ENCODE data around the gene IFITM5. TPM values are rescaled to one million over a fixed set of nuclear protein-coding genes. Genes with fewer than 3 reads are reported as not detected.

Gene IFITM5
- total RNA-seq, 2 donors from 2014 or later, result not detected

- H3K36me3 Mint-ChIP-seq, result peaks cover 19 to 21% of the 10 kb centered on the region in 2 donors
- ATAC-seq (no peak), DNase-seq (ENCODE audit: low spot score in 2 of 2) (peak in 1 of 2 donors; percentile 56)
- no peaks in the 10 kb centered on the region for H3K9me3 Mint-ChIP-seq
- no peak overlapping the region for H3K27ac Mint-ChIP-seq
These were observed 7.5 kb upstream of the IFITM5 start for GRCh38 chr11:306645-307371.

- H3K27ac Mint-ChIP-seq, result no peak overlapping the region
- ATAC-seq, result no peak
These were observed 6.5 kb upstream of the IFITM5 start for GRCh38 chr11:305844-306211.

GRCh38 chr11:304915-305843 lies 5.9 kb upstream of the IFITM5 start:
- H3K36me3 Mint-ChIP-seq, result peaks cover 19 to 21% of the 10 kb centered on the region in 2 donors
- ATAC-seq (no peak), DNase-seq (ENCODE audit: low spot score in 2 of 2) (peak in 1 of 2 donors; percentile 60)

More at GRCh38 chr11:305844-306211, 6.5 kb upstream of the IFITM5 start:
- Mint-ChIP-seq H3K36me3 (peaks cover 19 to 21% of the 10 kb centered on the region in 2 donors), H3K9me3 (no peaks in the 10 kb centered on the region)
- no peak for DNase-seq (ENCODE audit: low spot score in 2 of 2)

GRCh38 chr11:304061-304506 lies 4.8 kb upstream of the IFITM5 start:
- no peak for DNase-seq (ENCODE audit: low spot score in 2 of 2)
- no peaks in the 10 kb centered on the region for H3K9me3 Mint-ChIP-seq
- H3K36me3 Mint-ChIP-seq, result peaks cover 10 to 13% of the 10 kb centered on the region in 2 donors
- no peak overlapping the region for H3K27ac Mint-ChIP-seq
- ATAC-seq, result no peak

More at GRCh38 chr11:304915-305843, 5.9 kb upstream of the IFITM5 start:
- Mint-ChIP-seq H3K27ac (no peak overlapping the region), H3K9me3 (no peaks in the 10 kb centered on the region)

- ATAC-seq (no peak), DNase-seq (ENCODE audit: low spot score in 2 of 2) (no peak)
- H3K36me3 Mint-ChIP-seq, result peaks cover 3 to 5% of the 10 kb centered on the region in 2 donors
- H3K27ac Mint-ChIP-seq, result peak overlapping the region in 1 of 2 donors; percentile 30
- no peaks in the 10 kb centered on the region for H3K9me3 Mint-ChIP-seq
These were observed 4.0 kb upstream of the IFITM5 start for GRCh38 chr11:303363-303762.

GRCh38 chr11:299951-300735 lies 817 bp upstream of the IFITM5 start:
- ATAC-seq (peak in 1 of 2 donors; percentile 1), DNase-seq (ENCODE audit: low spot score in 2 of 2) (peak in 1 of 2 donors; percentile 56)
- H3K36me3 Mint-ChIP-seq, result no peaks in the 10 kb centered on the region
- H3K27ac Mint-ChIP-seq, result peak overlapping the region; percentile 7 to 77
- H3K9me3 Mint-ChIP-seq, result no peaks in the 10 kb centered on the region

- DNase-seq (ENCODE audit: low spot score in 2 of 2) (peak in 1 of 2 donors; percentile 69), ATAC-seq (peak in 1 of 2 donors; percentile 7)
- Mint-ChIP-seq H3K9me3 (no peaks in the 10 kb centered on the region), H3K36me3 (no peaks in the 10 kb centered on the region), H3K27ac (peak overlapping the region in 1 of 2 donors; percentile 70)
These were observed 790 bp downstream of the IFITM5 start for GRCh38 chr11:298406-299065.

- Mint-ChIP-seq H3K27ac (peak overlapping the region in 1 of 2 donors; percentile 70), H3K9me3 (no peaks in the 10 kb centered on the region), H3K36me3 (no peaks in the 10 kb centered on the region)
- peak; percentile 56 to 65 for ATAC-seq
- peak in 1 of 2 donors; percentile 82 for DNase-seq (ENCODE audit: low spot score in 2 of 2)
These were observed 1.5 kb downstream of the IFITM5 start for GRCh38 chr11:297586-298405.

GRCh38 chr11:297051-297585 lies 2.2 kb downstream of the IFITM5 start:
- no peaks in the 10 kb centered on the region for H3K36me3 Mint-ChIP-seq
- ATAC-seq, result peak; percentile 24 to 29
- no peak for DNase-seq (ENCODE audit: low spot score in 2 of 2)
- H3K27ac Mint-ChIP-seq, result peak overlapping the region in 1 of 2 donors; percentile 70
- H3K9me3 Mint-ChIP-seq, result no peaks in the 10 kb centered on the region

GRCh38 chr11:296171-297050 lies 2.9 kb downstream of the IFITM5 start:
- ATAC-seq (no peak), DNase-seq (ENCODE audit: low spot score in 2 of 2) (peak in 1 of 2 donors; percentile 71)
- H3K9me3 Mint-ChIP-seq, result no peaks in the 10 kb centered on the region
- peak overlapping the region in 1 of 2 donors; percentile 70 for H3K27ac Mint-ChIP-seq
- H3K36me3 Mint-ChIP-seq, result peaks cover 0 to 2% of the 10 kb centered on the region in 2 donors

- H3K27ac Mint-ChIP-seq, result peak overlapping the region in 1 of 2 donors; percentile 70
- peak in 1 of 2 donors; percentile 58 for DNase-seq (ENCODE audit: low spot score in 2 of 2)
- H3K36me3 Mint-ChIP-seq, result peaks cover 0 to 10% of the 10 kb centered on the region in 2 donors
These were observed 3.8 kb downstream of the IFITM5 start for GRCh38 chr11:295351-296170.

GRCh38 chr11:294780-295179 lies 4.5 kb downstream of the IFITM5 start:
- DNase-seq (ENCODE audit: low spot score in 2 of 2) (peak in 1 of 2 donors; percentile 55), ATAC-seq (no peak)
- no peaks in the 10 kb centered on the region for H3K9me3 Mint-ChIP-seq
- peak overlapping the region in 1 of 2 donors; percentile 41 for H3K27ac Mint-ChIP-seq
- peaks cover 0 to 15% of the 10 kb centered on the region in 2 donors for H3K36me3 Mint-ChIP-seq

More at GRCh38 chr11:295351-296170, 3.8 kb downstream of the IFITM5 start:
- H3K9me3 Mint-ChIP-seq, result no peaks in the 10 kb centered on the region
- ATAC-seq, result no peak

Measured in activated naive CD4-positive, alpha-beta T cell treated with anti-CD3 and anti-CD28 coated beads, Interleukin-2, amount 50 U/mL, for 72 hours (primary cell).